H9 (cell line): ENCODE data around the gene TBC1D9B. TPM values are rescaled to one million over a fixed set of nuclear protein-coding genes. Genes with fewer than 3 reads are reported as not detected.

ENCODE experiments used
- DNase-seq: peaks from one replicate; pipeline ENCODE4 v3.0.0-alpha.2; 2017
- H2AFZ ChIP-seq: one replicate; pipeline ENCODE4 v1.6.1; 2013; ENCODE audit warnings: mild to moderate bottlenecking, low read length, control low read depth, moderate library complexity
- H2AK5ac ChIP-seq: 2 replicates; pipeline ENCODE4 v1.6.1; 2013; ENCODE audit warnings: low read length, control low read depth, mixed read lengths; ENCODE audit not compliant: insufficient read length
- H2BK120ac ChIP-seq: one replicate; pipeline ENCODE4 v1.6.1; 2013; ENCODE audit warnings: low read depth, mild to moderate bottlenecking, low read length, control low read depth, inconsistent platforms; ENCODE audit not compliant: poor library complexity, severe bottlenecking
- H2BK12ac ChIP-seq: 2 replicates; pipeline ENCODE4 v1.6.1; 2013; ENCODE audit warnings: low read length, control low read depth, mixed read lengths, low read depth; ENCODE audit not compliant: insufficient read length
- H2BK15ac ChIP-seq: 2 replicates; pipeline ENCODE4 v1.6.1; 2013; ENCODE audit warnings: low read depth, low read length, control low read depth
- H2BK20ac ChIP-seq: one replicate; pipeline ENCODE4 v1.6.1; 2013; ENCODE audit warnings: low read depth, mild to moderate bottlenecking, low read length, control low read depth, inconsistent platforms; ENCODE audit not compliant: poor library complexity, severe bottlenecking
- H2BK5ac ChIP-seq: 2 replicates; pipeline ENCODE4 v1.6.1; 2013; ENCODE audit warnings: low read length, control low read depth, mixed read lengths; ENCODE audit not compliant: insufficient read length
- H3K14ac ChIP-seq: 2 replicates; pipeline ENCODE4 v1.6.1; 2013; ENCODE audit warnings: low read length, control low read depth; ENCODE audit not compliant: insufficient read depth
- H3K18ac ChIP-seq: 2 replicates; pipeline ENCODE4 v1.6.1; 2013; ENCODE audit warnings: low read depth, mild to moderate bottlenecking, mixed read lengths, low read length, control low read depth; ENCODE audit not compliant: insufficient read length
- H3K23ac ChIP-seq: 2 replicates; pipeline ENCODE4 v1.6.1; 2013; ENCODE audit warnings: low read length, control low read depth, mixed read lengths, low read depth; ENCODE audit not compliant: insufficient read length
- H3K23me2 ChIP-seq: 2 replicates; pipeline ENCODE4 v1.6.1; 2013; ENCODE audit warnings: low read depth, mild to moderate bottlenecking, mixed read lengths, low read length, control low read depth; ENCODE audit not compliant: insufficient read length, poor library complexity, severe bottlenecking
- H3K27ac ChIP-seq: 2 replicates; pipeline ENCODE4 v1.5.1; 2013; ENCODE audit warnings: low read length, control low read depth, mixed read lengths, low read depth; ENCODE audit not compliant: insufficient read length
- H3K27me3 ChIP-seq: 2 replicates; pipeline ENCODE4 v1.6.1; 2013; ENCODE audit warnings: low read length, control low read depth, inconsistent platforms; ENCODE audit not compliant: insufficient read depth
- H3K4ac ChIP-seq: 2 replicates; pipeline ENCODE4 v1.6.1; 2013; ENCODE audit warnings: low read depth, mild to moderate bottlenecking, control low read depth, inconsistent platforms, low read length, moderate library complexity
- H3K4me1 ChIP-seq: 2 replicates; pipeline ENCODE4 v1.6.1; 2013; ENCODE audit warnings: low read length, control low read depth, inconsistent platforms; ENCODE audit not compliant: insufficient read depth
- H3K4me2 ChIP-seq: 2 replicates; pipeline ENCODE4 v1.6.1; 2013; ENCODE audit warnings: low read length, control low read depth, mixed read lengths; ENCODE audit not compliant: insufficient read length, insufficient read depth
- H3K56ac ChIP-seq: 2 replicates; pipeline ENCODE4 v1.6.1; 2013; ENCODE audit warnings: low read depth, mild to moderate bottlenecking, mixed read lengths, low read length, control low read depth; ENCODE audit not compliant: insufficient read length
- H3K79me1 ChIP-seq: 2 replicates; pipeline ENCODE4 v1.6.1; 2013; ENCODE audit warnings: low read depth, mild to moderate bottlenecking, moderate library complexity, low read length, control low read depth, inconsistent platforms; ENCODE audit not compliant: insufficient read depth, poor library complexity, severe bottlenecking
- H3K79me2 ChIP-seq: 2 replicates; pipeline ENCODE4 v1.6.1; 2013; ENCODE audit warnings: low read length, control low read depth, inconsistent platforms; ENCODE audit not compliant: insufficient read depth
- H3K9ac ChIP-seq: 2 replicates; pipeline ENCODE4 v1.6.1; 2013; ENCODE audit warnings: low read length, control low read depth, mixed read lengths; ENCODE audit not compliant: insufficient read length; ENCODE audit errors: extremely low read depth
- H3K9me3 ChIP-seq: one replicate; pipeline ENCODE4 v1.6.1; 2013; ENCODE audit warnings: low read depth, low read length, inconsistent platforms; ENCODE audit not compliant: control insufficient read depth
- H3T11ph ChIP-seq: one replicate; pipeline ENCODE4 v1.6.1; 2013; ENCODE audit warnings: mild to moderate bottlenecking, low read length, control low read depth, inconsistent platforms
- H4K20me1 ChIP-seq: one replicate; pipeline ENCODE4 v1.6.1; 2013; ENCODE audit not compliant: control insufficient read depth, insufficient read length, insufficient read depth
- H4K5ac ChIP-seq: 2 replicates; pipeline ENCODE4 v1.6.1; 2013; ENCODE audit warnings: low read depth, mild to moderate bottlenecking, mixed read lengths, low read length, control low read depth; ENCODE audit not compliant: insufficient read length
- H4K8ac ChIP-seq: replicated peaks from 2 replicates; pipeline ENCODE4 v1.6.1; 2013; ENCODE audit warnings: low read length, control low read depth, mixed read lengths, low read depth; ENCODE audit not compliant: insufficient read length
- H4K91ac ChIP-seq: 2 replicates; pipeline ENCODE4 v1.6.1; 2013; ENCODE audit warnings: low read depth, mild to moderate bottlenecking, moderate library complexity, mixed read lengths, low read length, control low read depth; ENCODE audit not compliant: insufficient read length
- H3K27ac Mint-ChIP-seq, 3 experiments: 2 replicates in 2 of 3; 3 replicates in 1 of 3; pipeline ENCODE4 v1.8.0; 2020 to 2021; ENCODE audit warnings: mixed read lengths in 3 of 3, mild to moderate bottlenecking in 1 of 3, moderate library complexity in 1 of 3
- H3K27me3 Mint-ChIP-seq: 2 replicates; pipeline ENCODE4 v1.8.0; 2021; ENCODE audit warnings: low read depth, mild to moderate bottlenecking, moderate library complexity, mixed read lengths
- H3K36me3 Mint-ChIP-seq, 3 experiments: 2 replicates in 2 of 3; 3 replicates in 1 of 3; pipeline ENCODE4 v1.8.0; 2020 to 2021; ENCODE audit warnings: low read depth in 3 of 3, mixed read lengths in 3 of 3; ENCODE audit not compliant: insufficient read depth in 1 of 3
- H3K4me1 Mint-ChIP-seq, 2 experiments: 2 replicates each; pipeline ENCODE4 v1.8.0; 2020; ENCODE audit warnings: mixed read lengths in 2 of 2
- H3K4me3 Mint-ChIP-seq, 2 experiments: 2 replicates in 1 of 2; 3 replicates in 1 of 2; pipeline ENCODE4 v1.8.0; 2020 to 2021; ENCODE audit warnings: mild to moderate bottlenecking in 2 of 2, mixed read lengths in 2 of 2, moderate library complexity in 1 of 2
- H3K9me3 Mint-ChIP-seq, 2 experiments: 2 replicates in 1 of 2; 3 replicates in 1 of 2; pipeline ENCODE4 v1.8.0; 2020; ENCODE audit warnings: mild to moderate bottlenecking in 2 of 2, mixed read lengths in 2 of 2, moderate library complexity in 1 of 2
- WGBS: extraction: QIAGEN DNeasy Blood & Tissue Kit; methylation state at CpG from one replicate; pipeline ENCODE4 v1.1.7; 2013; ENCODE audit warnings: missing lambda C conversion rate, low lambda C conversion rate, mixed read lengths; ENCODE audit not compliant: insufficient read length; ENCODE audit errors: extremely low coverage; 5-methylcytosine and 5-hydroxymethylcytosine counted together
- total RNA-seq: library from RNA; stranded (reverse); gene quantifications from 2 replicates; pipeline ENCODE4 v1.2.1, GENCODE V29; 2021
- TF ChIP-seq, protein P1 (sequence below): fragments of 200-600 bp; sonication (generic); conservative IDR thresholded peaks from 3 replicates; pipeline ENCODE4 v1.8.0; 2021; ENCODE audit warnings: antibody characterized with exemption, mild to moderate bottlenecking

The TBC1D9B gene
- total RNA-seq, 1 experiment from 2014 or later, result 62.1 TPM

DNA sequence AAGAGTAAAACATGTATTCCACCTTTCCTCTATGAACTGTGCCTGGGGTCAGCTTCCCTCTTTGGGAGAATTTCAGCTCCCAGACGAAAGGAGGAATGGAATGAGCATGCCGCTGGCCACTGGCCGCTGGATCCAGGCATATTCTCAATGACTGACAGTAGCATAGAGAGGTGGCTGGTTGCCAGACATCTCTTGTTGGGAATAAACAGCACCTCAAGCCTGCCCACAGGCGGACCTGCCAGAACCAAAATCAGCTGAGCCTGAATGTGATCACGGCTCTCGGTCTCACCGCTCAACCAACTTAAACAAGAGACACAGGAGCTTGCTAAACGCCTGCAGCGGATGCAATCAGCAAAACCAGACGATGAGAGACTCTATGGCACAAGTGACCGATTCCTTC lies 20.6 kb downstream of the TBC1D9B start:
- H3K79me2 ChIP-seq, result no peaks in the 10 kb centered on the region
- Mint-ChIP-seq H3K4me1 (no peaks in the 10 kb centered on the region), H3K27me3 (peaks cover 2% of the 10 kb centered on the region), H3K27ac (no peak overlapping the region), H3K36me3 (peaks cover 56 to 84% (median 80%) of the 10 kb centered on the region in 3 experiments), H3K4me3 (no peak overlapping the region), H3K9me3 (peaks cover 25 to 29% of the 10 kb centered on the region in 2 experiments)
- H3K27ac ChIP-seq, result no peak overlapping the region
- H3K23ac ChIP-seq, result no peak overlapping the region
- no peak overlapping the region for H3K4ac ChIP-seq
- H2AFZ ChIP-seq, result no peak overlapping the region
- H3K27me3 ChIP-seq, result no peaks in the 10 kb centered on the region
- peaks cover 15% of the 10 kb centered on the region for H3K9me3 ChIP-seq
- no peak overlapping the region for H3K56ac ChIP-seq
- TF ChIP-seq, protein P1, sequence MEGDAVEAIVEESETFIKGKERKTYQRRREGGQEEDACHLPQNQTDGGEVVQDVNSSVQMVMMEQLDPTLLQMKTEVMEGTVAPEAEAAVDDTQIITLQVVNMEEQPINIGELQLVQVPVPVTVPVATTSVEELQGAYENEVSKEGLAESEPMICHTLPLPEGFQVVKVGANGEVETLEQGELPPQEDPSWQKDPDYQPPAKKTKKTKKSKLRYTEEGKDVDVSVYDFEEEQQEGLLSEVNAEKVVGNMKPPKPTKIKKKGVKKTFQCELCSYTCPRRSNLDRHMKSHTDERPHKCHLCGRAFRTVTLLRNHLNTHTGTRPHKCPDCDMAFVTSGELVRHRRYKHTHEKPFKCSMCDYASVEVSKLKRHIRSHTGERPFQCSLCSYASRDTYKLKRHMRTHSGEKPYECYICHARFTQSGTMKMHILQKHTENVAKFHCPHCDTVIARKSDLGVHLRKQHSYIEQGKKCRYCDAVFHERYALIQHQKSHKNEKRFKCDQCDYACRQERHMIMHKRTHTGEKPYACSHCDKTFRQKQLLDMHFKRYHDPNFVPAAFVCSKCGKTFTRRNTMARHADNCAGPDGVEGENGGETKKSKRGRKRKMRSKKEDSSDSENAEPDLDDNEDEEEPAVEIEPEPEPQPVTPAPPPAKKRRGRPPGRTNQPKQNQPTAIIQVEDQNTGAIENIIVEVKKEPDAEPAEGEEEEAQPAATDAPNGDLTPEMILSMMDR, result no peak
- no peak overlapping the region for H2BK20ac ChIP-seq
- no peak for DNase-seq
- no peak overlapping the region for H3K9ac ChIP-seq
- no peak overlapping the region for H4K91ac ChIP-seq
- H2BK120ac ChIP-seq, result no peak overlapping the region
- no peak overlapping the region for H2AK5ac ChIP-seq
- no peak overlapping the region for H2BK15ac ChIP-seq
- H3T11ph ChIP-seq, result no peak overlapping the region
- H4K8ac ChIP-seq, result no peak overlapping the region
- no peaks in the 10 kb centered on the region for H4K20me1 ChIP-seq
- H2BK12ac ChIP-seq, result no peak overlapping the region
- H3K4me2 ChIP-seq, result no peak overlapping the region
- no peaks in the 10 kb centered on the region for H3K4me1 ChIP-seq
- no peak overlapping the region for H3K14ac ChIP-seq
- no peaks in the 10 kb centered on the region for H3K23me2 ChIP-seq
- WGBS, result no CpG with 5 or more reads among the region's 11 CpGs
- H4K5ac ChIP-seq, result no peak overlapping the region
- no peak overlapping the region for H3K18ac ChIP-seq
- no peak overlapping the region for H2BK5ac ChIP-seq
- H3K79me1 ChIP-seq, result no peaks in the 10 kb centered on the region
